WTC11 (cell line): ENCODE data around the gene HAO2.

Source experiments
- CTCF ChIP-seq: fragments of 200-600 bp; IDR thresholded peaks from 2 replicates; pipeline ENCODE4 v1.8.0; 2022; ENCODE audit warnings: antibody characterized with exemption
- SMAD4 ChIP-seq: sonication (generic); formaldehyde crosslinking; IDR thresholded peaks from 2 replicates; pipeline ENCODE4 v1.8.0; 2022; ENCODE audit warnings: mild to moderate bottlenecking, missing genetic modification reagents
- USF2 ChIP-seq: sonication (generic); formaldehyde crosslinking; IDR thresholded peaks from 2 replicates; pipeline ENCODE4 v1.8.1; 2023; ENCODE audit warnings: mild to moderate bottlenecking, missing genetic modification reagents, moderate library complexity

GRCh38 chr1:119361620-119362344, 6.8 kb upstream of the HAO2 start:
- TF ChIP-seq CTCF, result no peak
- TF ChIP-seq SMAD4 (CRISPR knock-in tag), result no peak
- no peak for TF ChIP-seq USF2 (CRISPR knock-in tag)
